HepG2 (cell line): Measurements from ENCODE around the gene ASIC3. TPM values are rescaled to one million over a fixed set of nuclear protein-coding genes. Genes with fewer than 3 reads are reported as not detected.

ENCODE experiments used
- ASH2L ChIP-seq: fragments of 300-600, 200-600 bp; sonication (generic); IDR thresholded peaks from 2 replicates; pipeline ENCODE4 v1.7.0; 2017; ENCODE audit warnings: low read depth, mild to moderate bottlenecking, moderate library complexity, mixed read lengths, low read length; ENCODE audit not compliant: insufficient read length
- ATAD3A ChIP-seq: sonication (generic); formaldehyde crosslinking; IDR thresholded peaks from 2 replicates; pipeline ENCODE4 v1.4.0; 2020; ENCODE audit warnings: missing genetic modification reagents
- FOXK2 ChIP-seq: fragments of 450-650 bp; IDR thresholded peaks from 2 replicates; pipeline ENCODE4 v1.6.1; 2016
- HDAC1 ChIP-seq: sonication (generic); formaldehyde crosslinking; IDR thresholded peaks from 2 replicates; pipeline ENCODE4 v1.5.1; 2020; ENCODE audit warnings: mild to moderate bottlenecking, missing genetic modification reagents
- LCORL ChIP-seq, 2 experiments: fragments of 450-650 bp in 1 of 2; sonication (generic) in 1 of 2; formaldehyde crosslinking in 1 of 2; IDR thresholded peaks; 2 replicates each; pipeline versions ENCODE4 v1.5.0 to v1.6.1; 2017 to 2020; ENCODE audit warnings: antibody characterized with exemption in 1 of 2, missing genetic modification reagents in 1 of 2
- MEF2D ChIP-seq: sonication (generic); formaldehyde crosslinking; IDR thresholded peaks from 2 replicates; pipeline ENCODE4 v1.5.1; 2020; ENCODE audit warnings: mild to moderate bottlenecking, missing genetic modification reagents
- MXI1 ChIP-seq: IDR thresholded peaks from 3 replicates; pipeline ENCODE4 v1.6.1; 2012; ENCODE audit warnings: low read depth, low read length, inconsistent platforms, borderline replicate concordance
- NCOA1 ChIP-seq: sonication (generic); formaldehyde crosslinking; IDR thresholded peaks from 2 replicates; pipeline ENCODE4 v1.9.0; 2021; ENCODE audit warnings: missing genetic modification reagents
- SP2 ChIP-seq: sonication (generic); formaldehyde crosslinking; IDR thresholded peaks from 2 replicates; pipeline ENCODE4 v1.5.1; 2020; ENCODE audit warnings: mild to moderate bottlenecking, missing genetic modification reagents
- TARDBP ChIP-seq: sonication (generic); formaldehyde crosslinking; IDR thresholded peaks from 2 replicates; pipeline ENCODE4 v1.8.0; 2022; ENCODE audit warnings: mild to moderate bottlenecking, missing genetic modification reagents
- ZC3H13 ChIP-seq: sonication (generic); formaldehyde crosslinking; IDR thresholded peaks from 2 replicates; pipeline ENCODE4 v1.8.1; 2023; ENCODE audit warnings: mild to moderate bottlenecking, missing genetic modification reagents, moderate library complexity
- ZKSCAN5 ChIP-seq: sonication (generic); formaldehyde crosslinking; IDR thresholded peaks from 2 replicates; pipeline ENCODE4 v1.5.1; 2020; ENCODE audit warnings: mild to moderate bottlenecking, missing genetic modification reagents
- ZNF30 ChIP-seq: sonication (generic); formaldehyde crosslinking; IDR thresholded peaks from 2 replicates; pipeline ENCODE4 v1.5.0; 2020; ENCODE audit warnings: mild to moderate bottlenecking, missing genetic modification reagents
- ZNF33A ChIP-seq: sonication (generic); formaldehyde crosslinking; IDR thresholded peaks from 2 replicates; pipeline ENCODE4 v1.5.1; 2020; ENCODE audit warnings: missing genetic modification reagents, mild to moderate bottlenecking, moderate library complexity, borderline replicate concordance
- ZNF549 ChIP-seq: sonication (generic); formaldehyde crosslinking; IDR thresholded peaks from 2 replicates; pipeline ENCODE4 v1.5.0; 2020; ENCODE audit warnings: missing genetic modification reagents
- polyA plus RNA-seq, 8 experiments: library from polyadenylated mRNA; depleted of rRNA in 3 of 8; stranded (reverse) in 7 of 8; unstranded in 1 of 8; fragments of >200 nt; fragmentation: Illumina TruSeq in 4 of 8; extraction: Trizol in 4 of 8; gene quantifications; 2 replicates each; pipeline versions ENCODE4 v1.2.1 to v1.2.3, GENCODE V29; 2011 to 2016; ENCODE audit warnings: low read depth in 4 of 8, missing spikeins in 1 of 8, mixed read lengths in 1 of 8; ENCODE audit not compliant: insufficient read depth in 1 of 8
- total RNA-seq, 5 experiments: library from RNA; depleted of rRNA; stranded (reverse); fragments of >200 nt; fragmentation: Illumina TruSeq; extraction: Trizol; gene quantifications; 2 replicates each; pipeline ENCODE4 v1.2.3, GENCODE V29; 2016; ENCODE audit warnings: low read depth in 1 of 5
- TF ChIP-seq, protein P1 (sequence below): sonication (generic); formaldehyde crosslinking; IDR thresholded peaks from 2 replicates; pipeline ENCODE4 v1.4.0; 2020; ENCODE audit warnings: missing genetic modification reagents

Gene ASIC3
- total and polyA plus RNA-seq, 2 of the 13 experiments (the other 11 are each of a cell fraction or from before 2014, with no cell fraction given): 0.51 TPM; not detected in 1

DNA sequence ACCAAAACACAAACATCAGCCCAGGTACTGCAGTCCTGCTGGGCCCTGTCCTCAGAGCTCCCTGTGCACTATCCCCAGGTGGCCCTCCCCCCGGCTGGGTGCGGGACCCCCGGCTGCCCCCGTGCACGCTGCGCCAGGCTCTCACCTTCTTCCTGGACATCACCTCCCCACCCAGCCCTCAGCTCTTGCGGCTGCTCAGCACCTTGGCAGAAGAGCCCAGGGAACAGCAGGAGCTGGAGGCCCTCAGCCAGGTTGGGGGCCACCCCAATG lies 38.4 kb upstream of the ASIC3 start (continued):
- TF ChIP-seq ATAD3A (CRISPR knock-in tag) (no peak), ZC3H13 (CRISPR knock-in tag) (0 out of 2 replicates have a peak, but pooled peaks have one; percentile 28), ZNF549 (CRISPR knock-in tag) (no peak), NCOA1 (0 out of 2 replicates have a peak, but pooled peaks have one; percentile 33), ZKSCAN5 (peak; percentile 60; the same call in 1 of the 2 replicates), ZNF30 (CRISPR knock-in tag) (0 out of 2 replicates have a peak, but pooled peaks have one; percentile 30), MXI1 (no peak), ZNF33A (0 out of 2 replicates have a peak, but pooled peaks have one; percentile 25), LCORL (IDR thresholded peaks at IDR 0.05) (no peak), LCORL (CRISPR knock-in tag; IDR thresholded peaks at IDR 0.05) (peak; percentile 10; the same call in 1 of the 2 replicates), SP2 (CRISPR knock-in tag) (no peak), TARDBP (0 out of 2 replicates have a peak, but pooled peaks have one; percentile 61), MEF2D (CRISPR knock-in tag) (0 out of 2 replicates have a peak, but pooled peaks have one; percentile 29), HDAC1 (CRISPR knock-in tag) (0 out of 2 replicates have a peak, but pooled peaks have one; percentile 26), ASH2L (peak; percentile 17), FOXK2 (no peak)
- TF ChIP-seq, protein P1, sequence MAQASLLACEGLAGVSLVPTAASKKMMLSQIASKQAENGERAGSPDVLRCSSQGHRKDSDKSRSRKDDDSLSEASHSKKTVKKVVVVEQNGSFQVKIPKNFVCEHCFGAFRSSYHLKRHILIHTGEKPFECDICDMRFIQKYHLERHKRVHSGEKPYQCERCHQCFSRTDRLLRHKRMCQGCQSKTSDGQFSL (CRISPR knock-in tag): no peak
